COR-L47 (cell line): ENCODE data around the gene ANO10.
"Not testable (repeated sequence)": the region's sequence is repeated elsewhere in the genome, so short reads cannot be mapped to it uniquely, and the experiment has no call there.

ENCODE experiments used
- DNase-seq: peaks from one replicate; lab custom pipeline; 2025; lab: John Stamatoyannopoulos, UW

The ANO10 gene

DNA sequence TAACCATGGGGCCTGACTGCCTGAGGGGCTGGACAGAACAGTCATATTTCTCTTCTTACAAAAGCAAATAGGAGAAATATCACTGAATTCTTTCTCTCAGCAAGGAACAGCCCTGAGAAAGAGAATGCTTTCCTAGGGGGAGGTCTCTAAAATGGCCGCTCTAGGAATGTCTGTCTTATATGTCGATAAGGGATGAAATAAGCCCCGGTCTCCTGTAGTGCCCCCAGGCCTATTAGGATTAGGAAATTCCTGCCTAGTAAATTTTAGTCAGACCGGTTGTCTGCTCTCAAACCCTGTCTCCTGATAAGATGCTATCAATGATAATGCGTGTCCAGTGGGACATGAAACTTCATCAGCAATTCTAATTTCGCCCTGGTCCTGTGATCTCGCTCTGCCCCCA is 103.3 kb downstream of the ANO10 start:
- DNase-seq, result not testable (repeated sequence)

- no peak for DNase-seq
Observed at GRCh38 chr3:43515970-43516635, 105.7 kb downstream of the ANO10 start.

DNA sequence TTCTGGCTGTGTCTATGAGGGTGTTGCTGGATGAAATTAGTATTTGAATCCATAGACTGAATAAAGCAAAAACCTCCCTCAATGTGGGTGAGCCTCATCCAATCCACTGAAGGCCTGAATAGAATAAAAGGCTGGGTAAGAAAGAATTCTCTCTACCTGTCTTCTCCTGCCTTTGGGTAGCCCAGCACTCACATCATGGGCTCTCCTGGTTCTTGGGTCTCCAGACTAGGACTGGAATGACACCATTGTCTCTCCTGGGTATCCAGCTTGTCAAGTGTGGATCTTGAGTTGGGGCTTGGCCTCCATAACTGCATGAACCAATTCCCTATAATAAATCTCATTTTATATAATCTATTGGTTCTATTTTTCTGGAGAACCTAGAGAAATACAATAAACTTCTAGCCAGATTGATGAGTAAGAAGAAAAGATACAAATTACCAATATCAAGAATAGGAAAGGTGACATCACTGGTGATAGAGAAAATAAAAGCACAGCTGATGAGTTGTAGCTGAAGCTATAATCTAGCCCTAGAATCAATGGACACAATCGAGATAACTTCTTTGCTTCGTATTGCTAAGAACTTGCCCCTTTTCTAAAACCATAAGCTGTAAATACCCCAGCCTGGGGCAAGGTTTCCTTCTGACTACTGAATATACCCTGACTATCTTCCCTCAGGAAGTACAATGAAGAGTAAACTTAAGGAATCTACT is 106.4 kb downstream of the ANO10 start:
- no peak for DNase-seq

GRCh38 chr3:43512754-43513404 is 108.9 kb downstream of the ANO10 start:
- no peak for DNase-seq

- no peak for DNase-seq
Observed at GRCh38 chr3:43506644-43507043, 115.2 kb downstream of the ANO10 start.

DNA sequence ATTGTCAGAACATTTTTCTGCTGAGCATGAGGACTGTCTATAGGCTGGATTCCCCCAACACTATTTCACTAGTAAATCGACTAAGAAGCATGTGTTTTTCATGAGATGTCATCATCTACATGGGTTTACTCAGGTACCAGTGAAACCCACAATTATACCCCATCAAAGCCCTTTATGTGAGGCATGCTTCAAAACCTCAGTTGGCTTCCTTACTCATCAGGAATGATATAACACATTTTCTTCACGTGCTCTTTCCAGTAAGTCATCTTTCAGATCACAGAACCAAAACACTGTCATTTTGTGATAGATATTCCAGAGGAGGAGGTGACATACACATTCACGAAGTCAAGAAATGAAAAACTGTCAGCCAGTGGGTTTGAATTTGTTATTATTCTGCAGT is 116.5 kb downstream of the ANO10 start:
- no peak for DNase-seq

DNA sequence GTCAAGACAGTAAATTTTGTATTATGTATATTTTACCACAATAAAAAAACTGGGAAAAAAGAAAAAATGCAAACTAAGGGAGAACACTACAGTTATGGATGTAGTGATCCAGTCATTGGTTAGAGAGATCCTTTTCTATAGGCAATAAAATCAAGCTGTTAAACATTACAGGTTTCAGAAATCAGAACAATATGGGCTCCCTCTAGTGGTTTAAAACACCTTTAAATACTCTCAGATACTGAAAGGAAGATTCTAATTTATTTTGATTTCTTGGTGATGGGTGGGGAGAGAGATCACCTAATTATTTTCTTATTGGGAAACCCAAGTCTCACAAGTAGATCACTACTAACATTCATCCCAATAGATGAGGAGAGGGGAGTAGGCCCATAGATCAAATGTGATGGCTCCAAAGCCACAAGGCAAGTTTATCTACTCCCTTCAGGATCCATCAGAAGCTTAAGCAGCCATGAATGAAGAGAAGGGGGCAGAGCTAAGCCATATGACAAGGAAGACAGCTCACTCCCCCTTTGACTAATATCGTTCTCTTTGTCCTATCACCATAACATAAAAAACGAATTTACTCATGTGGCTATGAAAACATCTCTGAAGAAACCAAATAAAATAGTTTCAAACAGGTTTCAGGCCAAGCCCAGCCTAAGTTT is 118.6 kb downstream of the ANO10 start:
- no peak for DNase-seq

DNA sequence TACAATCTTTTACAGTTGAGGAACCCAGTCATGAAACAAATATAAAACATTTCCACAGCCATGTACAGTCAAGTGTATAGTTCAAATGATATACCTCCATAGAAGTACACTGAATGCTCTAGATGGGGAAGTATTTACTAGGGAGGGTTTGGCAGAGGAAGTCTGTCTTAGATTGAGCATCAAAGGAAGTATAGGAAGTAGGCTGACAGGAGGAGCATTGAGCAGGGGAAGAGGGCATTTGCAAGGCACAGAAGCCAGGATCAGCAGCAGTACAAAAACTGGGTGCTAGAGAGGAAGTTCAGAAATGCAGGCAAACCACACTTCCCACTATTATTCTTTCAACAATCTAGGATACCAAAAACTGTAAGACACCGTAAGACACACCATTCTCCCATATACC is 122.6 kb downstream of the ANO10 start:
- DNase-seq, result no peak

GRCh38 chr3:43497905-43498365 is 123.9 kb downstream of the ANO10 start:
- DNase-seq, result no peak

- DNase-seq, result no peak
Observed at GRCh38 chr3:43497422-43497821, 124.4 kb downstream of the ANO10 start.

DNA sequence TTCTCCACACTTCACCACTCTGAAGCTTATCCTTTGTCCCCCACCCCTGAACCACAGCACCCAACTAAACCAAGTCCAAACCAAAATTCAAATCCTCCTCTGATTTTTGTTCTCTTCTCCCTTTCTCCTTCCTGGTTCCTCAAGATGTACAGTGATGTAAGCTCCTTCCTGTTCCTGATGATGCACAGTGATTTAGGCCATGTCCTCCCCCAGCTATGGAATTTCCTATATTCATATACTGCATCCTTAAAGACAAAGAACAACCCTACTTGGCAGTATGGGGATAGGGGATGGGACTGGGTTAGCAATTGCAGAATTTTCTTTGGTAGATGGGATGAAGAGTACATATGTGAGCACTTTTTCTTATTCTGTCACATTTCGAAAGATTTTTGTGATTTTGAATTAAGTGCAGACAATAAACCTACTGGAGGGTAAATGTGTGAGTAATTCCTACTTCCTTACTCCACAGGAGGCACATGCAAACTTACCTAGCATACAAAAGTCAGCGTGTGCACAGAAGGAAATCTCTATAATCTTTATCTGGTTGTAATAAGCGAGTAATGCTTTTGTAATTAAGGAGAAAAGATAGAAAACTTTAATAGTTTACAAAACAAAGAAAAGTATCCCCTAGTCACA is 125.0 kb downstream of the ANO10 start:
- no peak for DNase-seq

DNA sequence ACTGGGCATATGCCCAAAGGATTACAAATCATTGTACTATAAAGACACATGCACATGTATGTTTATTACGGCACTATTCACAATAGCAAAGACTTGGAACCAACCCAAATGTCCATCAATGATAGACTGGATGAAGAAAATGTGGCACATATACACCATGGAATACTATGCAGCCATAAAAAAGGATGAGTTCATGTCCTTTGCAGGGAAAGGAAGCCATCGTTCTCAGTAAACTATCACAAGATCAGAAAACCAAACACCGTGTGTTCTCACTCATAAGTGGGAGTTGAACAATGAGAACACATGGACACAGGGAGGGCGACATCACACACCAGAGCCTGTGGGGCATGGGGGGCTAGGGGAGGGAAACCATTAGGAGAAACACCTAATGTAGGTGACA is 128.9 kb downstream of the ANO10 start:
- not testable (repeated sequence) for DNase-seq

DNA sequence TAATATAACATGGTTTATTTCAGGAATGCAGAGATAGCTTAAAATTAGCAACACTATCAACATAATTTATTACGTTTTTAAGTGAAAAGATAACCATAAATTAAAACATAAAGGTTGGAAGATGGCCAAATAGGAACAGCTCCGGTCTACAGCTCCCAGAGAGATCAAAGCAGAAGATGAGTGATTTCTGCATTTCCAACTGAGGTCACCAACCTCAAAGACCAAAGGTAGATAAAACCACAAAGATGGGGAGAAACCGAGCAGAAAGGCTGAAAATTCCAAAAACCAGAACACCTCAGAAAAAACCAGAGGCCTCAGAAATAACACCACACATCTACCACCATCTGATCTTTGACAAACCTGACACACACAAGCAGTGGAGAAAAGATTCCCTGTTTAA is 130.0 kb downstream of the ANO10 start:
- not testable (repeated sequence) for DNase-seq

DNA sequence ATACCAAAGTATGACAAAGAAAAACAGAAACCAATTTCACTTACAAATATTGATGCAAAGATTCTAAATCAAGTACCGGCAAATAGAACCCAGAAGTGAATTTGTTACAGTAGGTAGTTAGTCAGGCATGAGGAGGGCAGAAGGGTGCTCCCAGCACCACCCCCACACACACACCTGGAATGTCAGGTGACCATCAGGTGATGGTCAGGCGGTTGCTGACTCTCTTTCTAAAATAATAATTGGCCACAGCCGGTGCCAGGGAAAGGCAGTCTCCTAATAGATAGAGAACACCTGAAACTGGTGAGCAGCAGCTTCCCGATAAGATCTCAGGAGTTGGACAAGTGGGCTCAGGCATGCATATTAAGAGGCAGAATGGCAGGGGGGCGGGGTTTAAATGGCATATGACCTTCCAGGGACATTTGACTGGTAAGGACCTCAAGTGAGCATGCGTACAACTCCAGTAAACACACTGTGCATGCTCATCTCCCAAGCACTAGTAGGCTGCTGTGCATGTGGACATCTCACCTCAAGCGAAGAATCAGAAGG is 131.1 kb downstream of the ANO10 start:
- DNase-seq, result no peak

GRCh38 chr3:43489930-43490329 is 131.9 kb downstream of the ANO10 start:
- DNase-seq, result no peak

GRCh38 chr3:43485931-43486330 is 135.9 kb downstream of the ANO10 start:
- no peak for DNase-seq

DNA sequence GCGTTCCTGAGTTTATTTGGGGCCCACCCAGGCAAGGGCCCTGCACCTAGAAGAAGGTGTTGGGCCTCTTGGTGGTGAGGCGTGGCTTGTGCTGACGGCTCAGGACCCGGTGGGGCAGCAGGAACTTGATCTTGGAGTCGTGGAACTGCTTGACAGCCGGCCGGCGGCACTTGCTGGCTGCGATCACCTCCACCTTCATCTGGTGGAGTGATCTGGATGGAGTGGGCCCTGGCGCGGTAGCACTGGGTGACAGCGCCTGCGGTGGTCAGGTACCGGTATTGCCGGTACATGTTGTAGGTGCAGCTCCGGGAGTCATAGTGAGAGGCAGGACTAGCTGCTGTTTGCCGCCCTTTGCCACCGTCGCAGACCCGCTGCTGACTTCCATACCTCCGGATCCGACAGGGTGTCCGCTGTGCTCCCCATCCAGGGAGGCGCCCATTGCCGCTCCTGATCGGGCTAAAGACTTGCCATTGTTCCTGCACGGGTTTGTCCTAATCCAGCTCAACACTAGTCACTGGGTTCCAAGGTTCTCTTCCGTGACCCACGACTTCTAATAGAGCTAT is 136.8 kb downstream of the ANO10 start:
- no peak for DNase-seq

DNA sequence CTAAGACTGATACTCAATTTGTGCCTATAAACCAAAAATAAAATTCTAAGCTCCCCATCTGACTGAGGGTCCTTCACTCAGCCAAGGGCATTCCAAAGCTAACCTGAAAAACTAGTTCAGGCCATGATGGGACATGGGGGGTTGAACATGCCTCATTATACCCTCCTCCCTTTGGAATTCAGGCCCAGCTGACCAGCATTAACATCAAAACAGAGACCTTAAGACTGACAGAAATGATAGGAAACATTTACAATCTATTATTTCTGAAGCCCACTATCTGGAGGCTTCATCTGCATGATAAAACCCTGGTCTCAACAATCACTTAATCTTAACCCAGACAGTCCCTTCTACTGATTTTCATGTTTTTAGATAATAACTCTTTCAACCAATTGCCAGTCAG is 140.4 kb downstream of the ANO10 start:
- DNase-seq, result no peak

DNA sequence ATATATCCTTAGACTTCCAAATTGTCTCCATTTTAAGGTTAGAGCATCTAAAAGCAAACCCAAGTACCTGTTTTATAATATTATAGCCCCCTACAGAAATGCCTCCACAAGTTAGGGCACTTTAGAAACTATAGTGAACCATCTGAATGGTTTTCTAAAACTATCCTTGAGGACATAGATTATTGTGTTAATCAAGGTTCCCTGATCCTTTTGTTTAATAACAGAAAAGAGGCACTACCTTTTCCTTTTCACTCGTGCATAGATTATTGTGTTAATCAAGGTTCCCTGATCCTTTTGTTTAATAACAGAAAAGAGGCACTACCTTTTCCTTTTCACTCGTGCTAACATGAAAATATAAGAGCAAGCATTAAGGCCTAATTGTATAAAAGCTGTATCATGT is 143.0 kb downstream of the ANO10 start:
- DNase-seq, result peak; percentile 17

DNA sequence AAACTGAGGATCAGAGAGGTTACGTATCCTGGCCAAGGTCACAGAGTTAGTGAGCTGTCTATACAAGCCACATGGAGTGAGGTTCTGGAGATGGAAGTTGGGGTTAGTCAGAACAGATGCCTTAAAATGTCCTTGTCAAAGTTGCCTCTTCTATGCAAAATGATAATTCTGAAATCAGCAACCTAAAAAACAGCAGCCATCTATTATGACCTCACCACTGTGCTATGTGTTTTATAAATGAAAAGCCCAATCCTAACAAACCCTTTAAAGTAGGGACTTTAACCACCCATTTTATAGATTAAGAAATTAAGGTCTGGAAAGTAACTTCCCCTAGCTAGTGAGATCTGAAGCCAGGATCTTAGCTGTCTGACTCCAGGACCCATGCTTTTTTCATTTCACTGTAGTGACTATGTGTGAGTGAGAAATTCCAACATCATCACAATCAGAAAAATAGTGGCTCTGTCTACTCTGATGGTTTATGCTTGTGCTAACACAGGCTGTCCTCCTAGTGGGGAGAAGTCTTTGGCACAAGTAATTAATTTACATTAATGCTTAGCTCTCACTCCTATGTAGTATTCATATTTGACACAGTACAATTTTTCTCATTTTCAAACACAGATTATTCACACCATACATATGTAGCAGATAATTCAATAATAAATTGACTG is 143.6 kb downstream of the ANO10 start:
- no peak for DNase-seq

DNA sequence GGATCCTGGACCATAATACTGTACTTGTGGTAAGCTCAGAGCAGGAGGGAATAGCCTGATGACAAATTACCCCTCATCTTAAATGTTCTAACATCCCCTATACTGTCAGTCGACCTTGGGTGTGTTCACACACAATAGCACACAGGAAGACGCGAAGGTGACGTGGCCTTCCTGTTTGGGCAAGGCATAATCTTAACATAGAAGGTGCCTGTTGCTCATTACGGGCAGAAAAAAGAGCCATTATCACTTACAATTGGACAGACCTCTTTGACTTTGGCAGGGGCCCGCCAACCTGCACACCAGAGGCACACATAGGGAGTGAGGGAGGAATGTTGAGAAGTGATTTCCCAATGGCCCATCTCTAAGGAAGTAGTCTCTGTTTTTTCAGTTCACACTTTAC is 144.2 kb downstream of the ANO10 start:
- no peak for DNase-seq
